ENCODE measurements around the gene BICC1. TPM values are rescaled to one million over a fixed set of nuclear protein-coding genes. Genes with fewer than 3 reads are reported as not detected.
A peak's percentile ranks its signal among the peaks of the same experiment; 100 is the strongest.

BICC1 gene
- total RNA-seq, 4 donors from 2014 or later, result 1.3 to 29.7 (median 17.5) TPM

DNA sequence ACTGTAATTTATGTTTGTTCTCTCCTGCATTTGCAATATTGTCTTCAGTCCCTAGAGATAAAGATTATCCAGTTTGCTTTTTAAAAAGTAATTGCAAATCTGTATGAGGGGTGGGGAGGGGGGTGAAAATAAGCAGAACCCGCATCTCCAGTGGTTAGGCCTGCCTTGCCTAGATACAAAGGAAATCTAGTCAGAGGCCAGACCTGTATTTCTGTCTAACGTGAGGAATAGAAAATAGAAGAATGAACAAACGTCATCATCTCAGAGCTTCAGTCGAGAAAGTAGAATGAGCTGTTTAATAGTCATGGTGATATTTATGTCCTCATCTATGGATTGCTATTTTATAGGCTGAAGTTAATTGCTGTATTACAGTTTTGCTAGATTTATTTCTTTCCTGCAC lies 284.2 kb downstream of the BICC1 start:
- no peak for DNase-seq
- intact Hi-C loops (cut with DNase I; ENCODE audit: low total_unique reads), result no loop called here
- H3K27me3 ChIP-seq, result no peaks in the 10 kb centered on the region
- no peak overlapping the region for H3K4me3 ChIP-seq
- no peaks in the 10 kb centered on the region for H3K9me3 ChIP-seq
- no peaks in the 10 kb centered on the region for H3K4me1 ChIP-seq
- TF ChIP-seq, protein P1, sequence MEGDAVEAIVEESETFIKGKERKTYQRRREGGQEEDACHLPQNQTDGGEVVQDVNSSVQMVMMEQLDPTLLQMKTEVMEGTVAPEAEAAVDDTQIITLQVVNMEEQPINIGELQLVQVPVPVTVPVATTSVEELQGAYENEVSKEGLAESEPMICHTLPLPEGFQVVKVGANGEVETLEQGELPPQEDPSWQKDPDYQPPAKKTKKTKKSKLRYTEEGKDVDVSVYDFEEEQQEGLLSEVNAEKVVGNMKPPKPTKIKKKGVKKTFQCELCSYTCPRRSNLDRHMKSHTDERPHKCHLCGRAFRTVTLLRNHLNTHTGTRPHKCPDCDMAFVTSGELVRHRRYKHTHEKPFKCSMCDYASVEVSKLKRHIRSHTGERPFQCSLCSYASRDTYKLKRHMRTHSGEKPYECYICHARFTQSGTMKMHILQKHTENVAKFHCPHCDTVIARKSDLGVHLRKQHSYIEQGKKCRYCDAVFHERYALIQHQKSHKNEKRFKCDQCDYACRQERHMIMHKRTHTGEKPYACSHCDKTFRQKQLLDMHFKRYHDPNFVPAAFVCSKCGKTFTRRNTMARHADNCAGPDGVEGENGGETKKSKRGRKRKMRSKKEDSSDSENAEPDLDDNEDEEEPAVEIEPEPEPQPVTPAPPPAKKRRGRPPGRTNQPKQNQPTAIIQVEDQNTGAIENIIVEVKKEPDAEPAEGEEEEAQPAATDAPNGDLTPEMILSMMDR (IDR thresholded peaks at IDR 0.05), result no peak
- TF ChIP-seq POLR2A (IDR thresholded peaks at IDR 0.05), result no peak
- H3K27ac ChIP-seq, result no peak overlapping the region
- H3K36me3 ChIP-seq, result no peaks in the 10 kb centered on the region

DNA sequence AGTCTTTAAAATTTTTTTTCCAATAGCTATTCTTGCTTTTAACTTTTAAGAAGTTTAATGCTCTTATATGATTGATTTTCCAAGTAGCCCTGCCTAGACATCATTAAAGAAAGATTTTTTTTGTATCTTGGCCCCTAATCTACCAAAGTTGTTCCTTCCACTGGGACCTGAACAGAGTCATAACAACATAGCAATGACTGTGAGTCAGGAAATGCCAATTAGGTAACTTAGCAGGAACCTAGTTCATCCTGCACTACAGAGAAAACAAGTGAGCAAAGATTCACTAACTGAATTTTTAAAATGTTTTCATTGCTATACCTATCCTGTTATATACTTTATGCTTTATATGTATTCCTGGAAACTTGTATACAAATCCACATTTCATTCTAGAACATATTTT lies 284.7 kb downstream of the BICC1 start:
- Histone ChIP-seq H3K4me1 (no peaks in the 10 kb centered on the region), H3K9me3 (no peaks in the 10 kb centered on the region), H3K27ac (no peak overlapping the region), H3K27me3 (no peaks in the 10 kb centered on the region), H3K4me3 (no peak overlapping the region), H3K36me3 (no peaks in the 10 kb centered on the region)
- no peak for TF ChIP-seq POLR2A (IDR thresholded peaks at IDR 0.05)
- TF ChIP-seq, protein P1 (IDR thresholded peaks at IDR 0.05), result no peak
- no peak for DNase-seq
- intact Hi-C loops (cut with DNase I; ENCODE audit: low total_unique reads), result no loop called here

DNA sequence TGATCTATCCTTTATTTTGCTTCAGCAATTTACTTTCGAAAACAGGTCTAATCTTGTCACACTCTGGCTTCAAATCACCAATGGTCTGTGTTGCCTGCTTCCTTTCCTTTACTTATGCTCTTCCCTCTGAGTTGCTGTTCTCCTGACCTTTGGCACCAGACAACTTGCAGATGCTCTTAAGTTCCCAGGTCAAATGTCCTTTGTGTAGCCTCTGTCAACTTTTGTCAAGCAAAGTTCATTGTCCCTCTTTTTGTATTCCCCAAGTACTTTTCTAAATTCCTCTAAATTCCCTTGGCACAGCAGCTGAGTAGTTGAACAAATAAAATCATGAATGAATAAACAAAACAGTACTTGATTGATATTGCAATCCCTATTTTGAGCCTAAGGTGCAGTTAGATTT lies 289.4 kb downstream of the BICC1 start:
- Histone ChIP-seq H3K4me3 (no peak overlapping the region), H3K27ac (no peak overlapping the region), H3K27me3 (no peaks in the 10 kb centered on the region), H3K4me1 (no peaks in the 10 kb centered on the region), H3K9me3 (no peaks in the 10 kb centered on the region), H3K36me3 (no peaks in the 10 kb centered on the region)
- intact Hi-C loops (cut with DNase I; ENCODE audit: low total_unique reads), result no loop called here
- no peak for DNase-seq
- TF ChIP-seq, protein P1 (IDR thresholded peaks at IDR 0.05), result no peak
- no peak for TF ChIP-seq POLR2A (IDR thresholded peaks at IDR 0.05)

DNA sequence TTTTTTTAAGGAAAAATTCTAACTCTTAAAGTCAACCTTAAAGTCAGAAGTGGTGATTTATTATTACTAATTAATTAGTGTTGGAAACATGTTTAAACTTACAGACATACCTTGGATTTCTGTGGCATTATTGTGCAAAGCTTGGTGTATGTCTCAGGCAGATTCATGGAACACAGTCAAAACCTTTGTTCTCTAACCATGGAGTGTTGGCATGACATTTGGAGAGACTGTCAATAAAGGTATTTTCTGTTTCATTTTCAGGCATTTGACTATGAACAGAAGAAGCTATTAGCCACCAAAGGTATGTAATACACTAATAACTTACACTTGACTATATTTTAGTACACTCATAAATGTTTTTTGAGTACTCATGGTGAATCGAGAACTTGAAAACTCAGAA lies 293.7 kb downstream of the BICC1 start:
- H3K27me3 ChIP-seq, result no peaks in the 10 kb centered on the region
- DNase-seq, result no peak
- H3K9me3 ChIP-seq, result no peaks in the 10 kb centered on the region
- no peaks in the 10 kb centered on the region for H3K36me3 ChIP-seq
- intact Hi-C loops (cut with DNase I; ENCODE audit: low total_unique reads), result no loop called here
- no peaks in the 10 kb centered on the region for H3K4me1 ChIP-seq
- no peak overlapping the region for H3K27ac ChIP-seq
- TF ChIP-seq POLR2A (IDR thresholded peaks at IDR 0.05), result no peak
- TF ChIP-seq, protein P1 (IDR thresholded peaks at IDR 0.05), result no peak
- no peak overlapping the region for H3K4me3 ChIP-seq

DNA sequence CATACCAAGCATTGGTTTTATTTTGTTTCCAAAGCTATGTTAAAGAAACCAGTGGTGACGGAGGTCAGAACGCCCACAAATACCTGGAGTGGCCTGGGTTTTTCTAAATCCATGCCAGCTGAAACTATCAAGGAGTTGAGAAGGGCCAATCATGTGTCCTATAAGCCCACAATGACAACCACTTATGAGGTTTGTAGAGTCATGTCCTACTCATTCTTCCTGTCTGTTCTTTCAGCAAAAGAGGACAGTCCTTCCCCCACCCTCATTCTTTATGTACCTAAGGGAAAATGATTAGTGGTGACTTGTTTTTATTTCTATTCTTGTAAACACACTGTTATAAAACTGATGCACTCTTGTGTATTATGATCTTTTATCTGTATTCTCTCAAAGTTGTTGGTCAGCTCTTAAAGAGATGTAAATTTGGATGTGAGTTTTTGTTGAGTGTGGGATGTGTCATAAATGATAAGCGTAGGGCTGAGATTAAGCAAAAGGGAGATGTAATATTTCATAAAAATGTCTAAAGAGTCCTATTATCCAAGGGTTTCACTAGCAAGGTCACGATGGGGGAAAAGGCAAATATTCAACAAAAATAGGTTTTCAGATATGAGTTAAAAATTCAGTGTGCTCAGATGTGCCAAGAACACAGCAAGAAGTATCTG lies 294.4 kb downstream of the BICC1 start:
- no peaks in the 10 kb centered on the region for H3K4me1 ChIP-seq
- no peaks in the 10 kb centered on the region for H3K36me3 ChIP-seq
- no peak for TF ChIP-seq POLR2A (IDR thresholded peaks at IDR 0.05)
- TF ChIP-seq, protein P1 (IDR thresholded peaks at IDR 0.05), result no peak
- no peaks in the 10 kb centered on the region for H3K27me3 ChIP-seq
- H3K4me3 ChIP-seq, result no peak overlapping the region
- peak overlapping the region in 1 of 2 donors; percentile 9 for H3K27ac ChIP-seq
- H3K9me3 ChIP-seq, result no peaks in the 10 kb centered on the region
- intact Hi-C loops (cut with DNase I; ENCODE audit: low total_unique reads), result no loop called here
- no peak for DNase-seq
